OCI-LY7 (cell line): Measurements from ENCODE around the gene PCDHGC4. TPM values are rescaled to one million over a fixed set of nuclear protein-coding genes. Genes with fewer than 3 reads are reported as not detected.
A peak's percentile ranks its signal among the peaks of the same experiment; 100 is the strongest.

Source experiments
- BruUV-seq: library from RNA; stranded (reverse); fragments of 400-500 nt; replicated peaks from 2 replicates; lab custom pipeline; 2021; lab: Mats Ljungman, UMichigan
- CTCF ChIA-PET: fragments of 300-600 bp; sonication (Branson Sonifier 250); formaldehyde crosslinking; loops from one replicate; lab custom pipeline; 2022; ENCODE audit warnings: antibody characterized with exemption; ENCODE audit not compliant: unreplicated experiment; lab: Charles Lee
- POLR2A ChIA-PET: fragments of 300-600 bp; sonication (Branson Sonifier 250); formaldehyde crosslinking; loops from one replicate; lab custom pipeline; 2022; ENCODE audit warnings: antibody characterized with exemption; lab: Charles Lee
- DNase-seq: peaks from one replicate; pipeline ENCODE4 v3.0.0-alpha.2; 2015; ENCODE audit warnings: low spot score
- H2AFZ ChIP-seq: fragments of 200-600 bp; sonication (generic), shearing (Covaris generic); 2 replicates; pipeline ENCODE4 v1.6.1; 2014; ENCODE audit warnings: mild to moderate bottlenecking, antibody characterized with exemption, low read length, moderate library complexity
- H3K27ac ChIP-seq: fragments of 200-600 bp; sonication (generic); 2 replicates; pipeline ENCODE4 v1.5.1; 2014; ENCODE audit warnings: mixed run types, low read depth, mild to moderate bottlenecking, moderate library complexity, low read length, inconsistent platforms; ENCODE audit not compliant: poor library complexity, severe bottlenecking
- H3K36me3 ChIP-seq: fragments of 200-600 bp; sonication (generic); 2 replicates; pipeline ENCODE4 v1.6.1; 2014; ENCODE audit warnings: mild to moderate bottlenecking, antibody characterized with exemption, low read length, moderate library complexity, mixed read lengths; ENCODE audit not compliant: insufficient read depth
- H3K4me1 ChIP-seq: fragments of 200-600 bp; sonication (generic); 2 replicates; pipeline ENCODE4 v1.5.1; 2014; ENCODE audit warnings: mild to moderate bottlenecking, low read length; ENCODE audit not compliant: insufficient read depth, poor library complexity, severe bottlenecking
- H3K4me2 ChIP-seq: fragments of 200-600 bp; sonication (generic); 2 replicates; pipeline ENCODE4 v1.6.1; 2014; ENCODE audit warnings: mild to moderate bottlenecking, low read length
- H3K4me3 ChIP-seq: fragments of 200-600 bp; sonication (generic); 2 replicates; pipeline ENCODE4 v1.5.1; 2014; ENCODE audit warnings: mild to moderate bottlenecking, low read depth, low read length; ENCODE audit not compliant: poor library complexity, severe bottlenecking
- H3K79me2 ChIP-seq: fragments of 200-600 bp; sonication (generic); 2 replicates; pipeline ENCODE4 v1.6.1; 2016; ENCODE audit warnings: low read depth, mild to moderate bottlenecking, low read length, moderate library complexity, mixed read lengths; ENCODE audit not compliant: insufficient read depth
- H3K9me2 ChIP-seq: fragments of 200-600 bp; sonication (generic); 2 replicates; pipeline ENCODE4 v1.6.1; 2016; ENCODE audit warnings: mild to moderate bottlenecking, low read length, mixed read lengths; ENCODE audit not compliant: insufficient read depth
- H3K9me3 ChIP-seq: fragments of 200-600 bp; sonication (generic); 2 replicates; pipeline ENCODE4 v1.6.1; 2014; ENCODE audit warnings: mild to moderate bottlenecking, mixed run types, low read length, mixed read lengths
- H4K20me1 ChIP-seq: fragments of 200-600 bp; sonication (generic); 2 replicates; pipeline ENCODE4 v1.6.1; 2014; ENCODE audit warnings: mild to moderate bottlenecking, antibody characterized with exemption, low read length, moderate library complexity, mixed read lengths; ENCODE audit not compliant: insufficient read depth
- EZH2phosphoT487 ChIP-seq: fragments of 200-600 bp; sonication (generic); IDR thresholded peaks from 2 replicates; pipeline ENCODE4 v1.6.1; 2018; ENCODE audit warnings: low read depth, borderline replicate concordance, mild to moderate bottlenecking, mixed run types, antibody characterized with exemption, low read length, moderate library complexity, mixed read lengths
- intact Hi-C: fragments of 100-400 bp; cut with micrococcal nuclease; formaldehyde crosslinking; loops from one replicate; pipeline ENCODE4 v1.10.0; 2022; ENCODE audit not compliant: unreplicated experiment
- total RNA-seq, 2 experiments: library from RNA; depleted of rRNA in 1 of 2; stranded (reverse); fragments of >200 nt in 1 of 2; shearing (Covaris generic) in 1 of 2; gene quantifications; 2 replicates each; pipeline ENCODE4 v1.2.3, GENCODE V29; 2014 to 2022
- TF ChIP-seq, protein P1 (sequence below): fragments of 200-600 bp; sonication (generic); conservative IDR thresholded peaks from 2 replicates; pipeline ENCODE4 v1.5.1; 2014; ENCODE audit warnings: mild to moderate bottlenecking, antibody characterized with exemption, low read length, moderate library complexity, mixed read lengths

PCDHGC4 gene
- total RNA-seq, 2 experiments from 2014 or later: 7.0 to 8.4 TPM

DNA sequence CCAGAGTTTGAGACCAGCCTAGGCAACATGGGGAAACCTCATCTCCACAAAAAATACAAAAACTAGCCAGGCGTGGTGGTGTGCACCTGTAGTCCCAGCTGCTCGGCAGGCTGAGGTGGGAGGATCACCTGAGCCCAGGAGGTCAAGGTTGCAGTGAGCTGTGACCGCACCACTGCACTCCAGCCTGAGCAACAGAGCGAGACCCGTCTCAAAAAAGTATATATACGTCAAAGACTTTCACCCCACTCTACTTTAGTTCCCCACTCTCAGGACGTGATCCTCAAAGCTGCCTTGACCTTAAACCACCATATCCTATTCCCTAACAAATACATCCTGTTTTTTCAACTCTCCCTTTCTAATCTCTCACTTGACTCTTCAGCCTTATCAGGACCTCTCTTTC, 45.0 kb downstream of the PCDHGC4 start:
- peak; percentile 86 for DNase-seq
- BruUV-seq: no TSS peak

DNA sequence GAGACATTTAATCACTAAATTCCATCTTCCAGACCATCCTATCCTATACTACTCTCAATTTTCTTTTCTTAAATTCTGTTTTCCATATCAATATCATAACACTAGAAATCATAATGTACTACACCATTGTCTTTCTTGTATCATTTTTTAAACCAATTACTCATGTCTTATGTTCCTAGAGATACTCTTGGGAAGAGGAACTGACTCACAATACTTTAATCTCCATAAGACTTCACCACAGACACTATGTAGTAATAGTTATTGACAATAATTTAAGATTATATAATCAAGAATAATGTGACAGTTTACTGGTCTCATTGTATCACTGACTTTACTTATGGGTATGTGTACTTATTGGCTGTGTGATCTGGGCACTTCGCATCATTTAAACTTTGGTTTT, 47.9 kb downstream of the PCDHGC4 start:
- intact Hi-C loops: no loop called here
- CTCF ChIA-PET: no interaction called here
- no peak overlapping the region for H2AFZ ChIP-seq
- peaks cover 67% of the 10 kb centered on the region for H3K36me3 ChIP-seq
- TF ChIP-seq EZH2phosphoT487: no peak
- TF ChIP-seq, protein P1, sequence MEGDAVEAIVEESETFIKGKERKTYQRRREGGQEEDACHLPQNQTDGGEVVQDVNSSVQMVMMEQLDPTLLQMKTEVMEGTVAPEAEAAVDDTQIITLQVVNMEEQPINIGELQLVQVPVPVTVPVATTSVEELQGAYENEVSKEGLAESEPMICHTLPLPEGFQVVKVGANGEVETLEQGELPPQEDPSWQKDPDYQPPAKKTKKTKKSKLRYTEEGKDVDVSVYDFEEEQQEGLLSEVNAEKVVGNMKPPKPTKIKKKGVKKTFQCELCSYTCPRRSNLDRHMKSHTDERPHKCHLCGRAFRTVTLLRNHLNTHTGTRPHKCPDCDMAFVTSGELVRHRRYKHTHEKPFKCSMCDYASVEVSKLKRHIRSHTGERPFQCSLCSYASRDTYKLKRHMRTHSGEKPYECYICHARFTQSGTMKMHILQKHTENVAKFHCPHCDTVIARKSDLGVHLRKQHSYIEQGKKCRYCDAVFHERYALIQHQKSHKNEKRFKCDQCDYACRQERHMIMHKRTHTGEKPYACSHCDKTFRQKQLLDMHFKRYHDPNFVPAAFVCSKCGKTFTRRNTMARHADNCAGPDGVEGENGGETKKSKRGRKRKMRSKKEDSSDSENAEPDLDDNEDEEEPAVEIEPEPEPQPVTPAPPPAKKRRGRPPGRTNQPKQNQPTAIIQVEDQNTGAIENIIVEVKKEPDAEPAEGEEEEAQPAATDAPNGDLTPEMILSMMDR: no peak
- no peak overlapping the region for H3K4me2 ChIP-seq
- H3K4me1 ChIP-seq: peaks cover 45% of the 10 kb centered on the region
- no peak overlapping the region for H3K4me3 ChIP-seq
- no peaks in the 10 kb centered on the region for H3K9me3 ChIP-seq
- H3K79me2 ChIP-seq: peaks cover 12% of the 10 kb centered on the region; the same call in 1 of the 2 replicates
- POLR2A ChIA-PET: interaction anchor here (0.6 to 13.7 kb wide), 2 partner anchors 17 to 21 kb away, joined by 3 to 328 read pairs; no protein-coding TSS in a partner anchor
- no peaks in the 10 kb centered on the region for H3K9me2 ChIP-seq
- no peaks in the 10 kb centered on the region for H4K20me1 ChIP-seq
- BruUV-seq: no TSS peak
- H3K27ac ChIP-seq: no peak overlapping the region
- DNase-seq: no peak

More for the DNA sequence above, 45.0 kb downstream of the PCDHGC4 start:
- peak overlapping the region; percentile 85 for H3K4me2 ChIP-seq
- TF ChIP-seq, protein P1: no peak
- TF ChIP-seq EZH2phosphoT487: no peak
- H3K27ac ChIP-seq: peak overlapping the region; percentile 98
- no peak overlapping the region for H2AFZ ChIP-seq
- peaks cover 21% of the 10 kb centered on the region; the same call in 1 of the 2 replicates for H3K79me2 ChIP-seq
- intact Hi-C loops: loop anchor here (1.0 to 5.0 kb wide), 3 partner anchors 23 to 107 kb away; partner anchors contain the start of genes HDAC3 and RELL2
- ChIA-PET POLR2A (interaction anchor here (0.6 to 13.7 kb wide), 6 partner anchors 18 to 100 kb away, joined by 3 to 328 read pairs (median 6); partner anchors contain the start of genes PCDHGA12 and PCDHGC3), CTCF (interaction anchor here (0.8 to 11.2 kb wide), 3 partner anchors 19 to 54 kb away, joined by 3 to 138 read pairs (median 3); no protein-coding TSS in a partner anchor)
- H4K20me1 ChIP-seq: no peaks in the 10 kb centered on the region
- peaks cover 72% of the 10 kb centered on the region for H3K36me3 ChIP-seq
- peaks cover 73% of the 10 kb centered on the region for H3K4me1 ChIP-seq
- no peaks in the 10 kb centered on the region for H3K9me3 ChIP-seq
- no peaks in the 10 kb centered on the region for H3K9me2 ChIP-seq
- peak overlapping the region; percentile 66 for H3K4me3 ChIP-seq

DNA sequence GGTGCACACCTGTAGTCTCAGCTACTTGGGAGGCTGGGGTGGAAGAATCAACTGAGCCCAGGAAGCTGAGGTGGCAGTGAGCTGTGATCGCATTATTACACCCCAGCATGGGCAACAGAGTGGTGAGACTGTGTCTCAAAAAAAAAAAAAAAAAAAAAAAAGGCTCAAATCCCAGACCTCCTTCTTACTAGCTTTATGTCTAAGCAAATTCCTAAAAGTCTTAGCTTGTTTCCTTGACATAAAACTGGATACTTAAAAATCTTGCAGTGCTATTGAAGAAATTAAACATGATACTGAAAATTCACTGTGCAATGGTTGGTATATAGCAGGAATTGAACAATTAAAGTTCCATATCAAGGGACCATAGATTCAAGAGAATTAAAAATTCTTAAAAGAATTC, 49.1 kb downstream of the PCDHGC4 start:
- Histone ChIP-seq H2AFZ (no peak overlapping the region), H3K27ac (no peak overlapping the region), H3K4me2 (no peak overlapping the region), H3K4me1 (peaks cover 33% of the 10 kb centered on the region), H4K20me1 (no peaks in the 10 kb centered on the region), H3K36me3 (peaks cover 60% of the 10 kb centered on the region), H3K79me2 (no peaks in the 10 kb centered on the region; the same call in 1 of the 2 replicates), H3K9me2 (no peaks in the 10 kb centered on the region), H3K4me3 (no peak overlapping the region), H3K9me3 (no peaks in the 10 kb centered on the region)
- POLR2A ChIA-PET: interaction anchor here (0.6 to 1.3 kb wide), 9 partner anchors 12 to 213 kb away, joined by 3 to 9 read pairs (median 3); partner anchors contain the start of gene TAF7
- intact Hi-C loops: no loop called here
- DNase-seq: no peak
- CTCF ChIA-PET: interaction anchor here (0.6 kb wide), 1 partner anchor 55 kb away, joined by 7 read pairs; no protein-coding TSS in a partner anchor
- BruUV-seq: no TSS peak
- TF ChIP-seq EZH2phosphoT487: no peak
- TF ChIP-seq, protein P1: no peak
